Activated CD4-positive, CD25-positive, alpha-beta regulatory T cell treated with anti-CD3 and anti-CD28 coated beads, Interleukin-2, amount 50 U/mL, for 72 hours (primary cell): ENCODE data around the gene MBD2.
"Not testable (repeated sequence)": the region's sequence is repeated elsewhere in the genome, so short reads cannot be mapped to it uniquely, and the experiment has no call there.

Source experiments
- DNase-seq: peaks from one replicate; pipeline ENCODE4 v3.0.0; 2021

Gene MBD2

DNA sequence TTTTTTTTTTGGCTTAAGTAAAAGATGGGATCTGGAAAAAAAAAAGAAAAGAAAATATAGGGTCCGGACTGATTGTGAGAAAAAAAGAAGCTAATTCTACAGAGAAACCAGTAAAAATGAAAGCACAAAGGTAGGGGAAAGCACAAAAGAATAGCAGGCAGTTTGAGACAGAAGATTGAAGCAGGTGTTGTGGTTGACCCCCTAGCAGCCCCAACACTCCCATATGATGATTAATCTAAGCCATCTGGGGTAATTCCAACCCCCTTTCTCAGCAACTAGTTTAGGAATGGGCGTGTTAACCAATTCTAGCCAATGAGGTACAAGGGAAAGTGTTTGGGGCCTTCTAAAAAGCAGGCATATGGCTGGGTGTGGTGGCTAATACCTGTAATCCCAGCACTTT, 77.0 kb downstream of the MBD2 start:
- no peak for DNase-seq

DNA sequence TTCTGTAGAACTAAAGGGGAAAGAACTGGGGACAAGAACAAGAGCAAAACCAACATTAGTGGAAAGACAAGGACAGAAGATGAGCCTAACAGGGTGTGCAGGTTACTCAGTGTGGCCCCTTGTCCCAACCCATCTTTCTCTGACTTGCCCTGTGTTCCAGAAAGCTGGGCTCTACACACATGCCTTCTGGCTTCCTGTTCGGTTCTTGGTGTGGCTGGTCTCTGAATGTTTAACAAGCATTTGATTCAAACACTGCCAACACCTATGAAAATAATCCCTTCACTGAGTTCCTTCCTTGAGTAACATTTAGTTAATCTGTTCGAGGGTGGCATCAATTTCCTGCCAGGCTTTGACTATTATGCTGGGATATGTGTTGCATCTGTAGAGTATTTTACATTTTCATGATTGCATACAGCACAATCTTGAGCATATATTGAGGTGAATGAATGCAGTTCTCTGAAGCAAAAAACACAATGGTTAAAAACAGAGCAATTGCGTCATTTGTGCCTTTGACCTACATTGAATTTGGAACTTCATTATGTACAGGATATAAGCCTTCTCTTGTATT, 83.3 kb downstream of the MBD2 start:
- DNase-seq: no peak

DNA sequence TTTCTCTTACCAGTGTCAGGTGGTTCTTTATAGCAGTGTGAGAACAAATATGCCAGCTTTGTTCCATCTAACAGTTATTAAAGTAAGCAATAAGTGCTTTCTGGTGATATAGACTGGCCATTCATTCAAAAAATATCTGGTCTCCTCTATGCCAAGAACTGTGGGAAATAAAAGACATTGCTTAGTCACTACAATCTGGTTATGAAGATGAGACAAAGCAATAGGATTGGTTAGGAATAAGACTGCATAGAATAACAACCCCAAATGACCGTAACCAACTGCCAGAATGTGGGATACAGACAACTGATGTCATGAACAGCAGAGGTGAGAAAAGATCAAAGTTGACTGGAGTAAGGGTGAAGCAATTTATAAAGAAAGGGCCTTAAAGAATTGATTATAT, 83.8 kb downstream of the MBD2 start:
- no peak for DNase-seq

DNA sequence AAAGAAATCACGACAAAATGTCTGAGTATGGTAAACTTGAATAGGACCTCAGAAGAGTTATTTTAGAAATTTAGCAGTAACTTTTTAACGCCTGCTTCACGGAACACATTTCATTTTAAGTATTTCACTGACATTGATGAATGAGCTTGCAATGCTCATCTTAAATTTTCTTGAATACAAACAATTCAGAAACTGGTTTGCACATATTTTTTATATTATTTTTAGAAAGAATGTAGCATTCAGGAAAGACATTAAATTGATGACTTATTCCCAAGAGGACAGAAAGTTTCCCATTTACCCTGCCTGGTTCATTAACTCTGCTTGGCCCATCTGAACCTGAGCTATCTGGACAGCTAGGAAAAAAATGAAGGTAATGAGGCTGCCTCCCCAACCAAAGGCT, 89.3 kb downstream of the MBD2 start:
- DNase-seq: no peak

DNA sequence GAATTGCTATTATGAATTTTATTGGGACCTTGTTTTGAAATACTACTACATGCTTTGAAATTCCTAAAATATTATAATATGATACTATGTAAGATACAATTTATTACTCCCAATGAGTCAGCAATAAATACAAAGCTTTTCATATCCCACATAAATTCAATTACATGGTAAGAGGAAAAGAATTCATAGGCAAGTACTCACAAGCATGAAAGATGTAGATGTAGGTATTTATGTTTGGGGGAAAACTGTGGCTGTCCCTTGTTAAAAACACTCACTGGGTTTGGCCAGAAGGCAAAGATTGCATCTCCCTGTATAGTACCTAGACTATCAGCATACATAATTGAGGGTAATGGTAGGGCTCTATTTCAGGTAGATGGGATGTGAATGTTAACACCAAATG, 90.4 kb downstream of the MBD2 start:
- DNase-seq: no peak

DNA sequence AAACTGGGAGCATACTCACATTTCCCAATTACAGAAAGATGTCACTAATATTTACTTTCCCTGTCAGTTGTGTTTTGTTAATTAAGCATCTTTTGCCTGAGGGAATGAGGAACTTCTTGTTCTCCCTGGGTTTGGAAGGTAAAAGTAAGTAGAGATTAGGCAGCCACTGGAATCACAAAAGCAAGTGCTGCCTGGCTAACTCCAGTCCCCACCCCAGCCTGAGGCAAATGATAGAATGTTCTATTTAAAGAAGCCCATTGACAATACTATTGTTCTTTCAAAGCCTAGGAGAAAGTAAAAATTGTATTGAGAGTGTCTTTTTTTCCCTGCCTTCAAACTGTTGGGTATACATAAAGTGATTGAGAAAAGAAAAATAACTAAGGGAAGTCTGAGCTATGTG, 93.8 kb downstream of the MBD2 start:
- DNase-seq: no peak

DNA sequence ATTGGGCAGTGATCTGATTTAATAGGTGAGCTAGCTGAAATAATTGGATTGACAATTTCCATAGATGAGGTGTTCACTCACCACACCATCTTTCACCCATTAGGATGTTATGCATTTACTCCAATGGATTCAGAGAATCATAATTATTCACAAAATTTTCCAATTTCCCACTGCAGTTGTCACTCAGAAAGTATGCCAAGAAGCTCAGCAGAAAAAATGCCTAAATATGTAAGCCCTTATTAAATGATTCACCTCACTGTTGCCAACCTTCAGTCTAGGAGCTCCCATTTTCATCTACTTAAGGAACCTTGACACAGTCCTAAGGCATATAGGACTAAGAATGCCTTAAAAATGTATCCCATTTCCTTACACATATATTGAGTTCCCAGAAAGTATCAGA, 94.3 kb downstream of the MBD2 start:
- no peak for DNase-seq

DNA sequence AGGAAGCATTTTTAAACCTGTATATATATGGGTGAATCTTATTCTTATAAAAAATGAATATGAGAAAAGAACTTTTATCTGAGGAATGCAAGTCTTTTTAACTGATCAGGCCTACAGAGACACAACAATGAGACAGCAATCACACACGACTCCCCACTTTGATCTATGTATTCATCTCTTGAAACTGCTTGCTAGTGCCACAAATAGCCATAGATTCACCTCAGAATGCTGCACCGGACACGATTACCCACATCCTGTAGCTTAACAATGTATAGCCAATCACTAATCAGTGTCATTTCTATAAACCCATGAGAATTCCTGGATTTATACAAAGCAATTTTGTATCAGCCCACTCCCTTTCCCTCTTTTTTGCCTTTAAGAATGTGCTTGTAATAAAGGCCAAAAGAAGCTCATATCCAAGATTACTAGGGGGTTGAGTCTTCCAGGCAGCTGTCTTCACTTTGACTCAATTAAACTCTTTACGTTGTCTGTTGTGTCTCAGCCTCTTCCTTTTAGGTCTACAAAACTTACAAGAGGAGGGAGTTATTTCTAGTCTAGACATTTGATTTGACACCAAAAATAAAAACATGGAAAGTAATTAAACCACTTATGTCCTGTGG, 94.9 kb downstream of the MBD2 start:
- no peak for DNase-seq

DNA sequence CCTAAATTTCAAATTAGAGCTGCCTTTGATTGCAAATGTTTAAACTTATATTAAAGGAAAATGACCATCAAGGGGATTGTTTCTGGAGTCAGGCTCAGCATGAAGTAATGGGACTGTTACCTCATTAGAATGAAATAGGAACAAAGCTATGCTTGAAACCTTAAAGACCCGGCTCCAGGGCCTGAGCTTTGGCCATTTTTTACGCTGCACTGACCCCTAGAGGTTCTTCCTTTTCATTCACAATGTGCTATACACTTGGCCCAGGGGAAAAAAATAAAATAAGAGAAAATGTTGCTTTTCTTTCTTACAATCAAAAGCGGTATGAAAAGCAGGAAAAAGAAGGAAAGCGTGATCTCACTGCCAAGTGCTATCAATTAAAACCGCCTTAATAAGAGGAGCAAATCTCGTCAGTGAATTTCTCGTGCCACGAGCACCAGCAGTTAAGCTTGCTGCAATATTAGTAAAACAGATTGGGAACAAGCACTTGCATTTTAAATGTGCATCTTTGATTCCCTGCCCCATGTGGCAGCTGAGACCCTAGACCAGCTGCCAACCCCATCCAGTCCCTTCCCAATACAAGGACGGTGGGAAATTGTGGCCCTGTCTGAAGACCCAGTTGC, 96.6 kb downstream of the MBD2 start:
- DNase-seq: no peak

DNA sequence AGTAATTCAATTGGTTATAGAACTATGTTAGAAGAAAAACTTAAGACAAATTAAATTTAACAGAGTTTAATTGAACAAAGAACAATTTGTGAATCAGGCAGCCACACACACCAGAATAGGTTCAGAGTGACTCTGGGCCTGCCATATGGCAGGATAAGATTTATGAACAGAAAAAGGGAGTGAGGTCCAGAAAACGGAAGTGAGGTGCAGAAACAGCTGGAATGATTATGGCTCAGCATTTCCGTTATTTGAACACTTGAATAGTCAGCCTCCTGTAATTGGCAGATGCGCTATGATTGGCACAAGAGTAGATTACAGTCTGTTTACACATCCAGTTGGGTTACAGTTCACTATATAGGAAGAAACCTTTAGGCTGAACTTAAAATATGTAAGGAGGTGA, 99.0 kb downstream of the MBD2 start:
- no peak for DNase-seq

DNA sequence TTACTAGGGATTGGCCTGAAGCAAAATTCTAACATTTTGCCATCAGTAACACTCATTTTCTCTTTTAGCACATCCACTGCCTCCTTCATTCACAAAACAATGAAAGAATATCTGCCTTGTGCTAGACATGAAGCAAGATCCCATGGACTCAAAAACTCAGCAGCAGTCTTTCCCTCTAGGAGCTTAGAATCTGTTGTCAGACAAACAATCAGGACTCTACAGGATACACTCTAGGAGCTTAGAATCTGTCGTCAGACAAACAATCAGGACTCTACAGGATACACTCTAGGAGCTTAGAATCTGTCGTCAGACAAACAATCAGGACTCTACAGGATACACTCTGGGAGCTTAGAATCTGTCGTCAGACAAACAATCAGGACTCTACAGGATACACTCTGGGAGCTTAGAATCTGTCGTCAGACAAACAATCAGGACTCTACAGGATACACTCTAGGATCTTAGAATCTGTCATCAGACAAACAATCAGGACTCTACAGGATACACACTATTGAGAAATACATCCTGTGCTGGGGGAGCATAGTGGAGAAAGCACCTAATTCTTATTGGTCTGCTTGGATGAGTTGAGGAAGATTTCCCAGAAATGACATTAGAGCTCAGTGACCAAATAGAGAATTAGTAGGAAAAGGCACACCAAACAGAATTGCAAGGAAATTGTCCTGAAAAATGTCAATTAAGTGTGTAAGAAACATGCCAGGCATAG, 100.6 kb downstream of the MBD2 start:
- DNase-seq: not testable (repeated sequence)

DNA sequence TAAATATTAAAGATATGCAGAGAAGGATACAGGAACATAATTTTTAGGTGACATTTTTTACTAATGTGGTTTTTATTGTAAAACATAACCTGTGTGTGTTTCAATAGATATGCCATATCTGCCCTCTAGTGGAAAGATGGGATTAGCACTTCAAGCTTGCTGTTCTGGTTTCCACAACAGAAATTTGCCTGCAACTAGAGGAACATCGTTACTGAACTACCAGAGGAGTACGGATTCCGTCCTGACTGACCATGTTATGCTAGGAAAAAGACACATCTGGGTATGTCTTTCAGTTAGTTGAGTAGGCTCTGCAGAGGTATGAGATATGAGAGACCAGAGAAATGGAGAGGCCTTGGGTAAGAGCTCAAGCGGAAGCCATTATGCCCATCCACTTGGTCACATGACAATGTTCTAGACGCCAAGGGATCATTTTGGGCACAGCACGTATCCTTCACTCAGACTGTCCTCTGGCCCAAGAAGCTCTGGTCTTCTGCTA, 104.9 kb downstream of the MBD2 start:
- no peak for DNase-seq

DNA sequence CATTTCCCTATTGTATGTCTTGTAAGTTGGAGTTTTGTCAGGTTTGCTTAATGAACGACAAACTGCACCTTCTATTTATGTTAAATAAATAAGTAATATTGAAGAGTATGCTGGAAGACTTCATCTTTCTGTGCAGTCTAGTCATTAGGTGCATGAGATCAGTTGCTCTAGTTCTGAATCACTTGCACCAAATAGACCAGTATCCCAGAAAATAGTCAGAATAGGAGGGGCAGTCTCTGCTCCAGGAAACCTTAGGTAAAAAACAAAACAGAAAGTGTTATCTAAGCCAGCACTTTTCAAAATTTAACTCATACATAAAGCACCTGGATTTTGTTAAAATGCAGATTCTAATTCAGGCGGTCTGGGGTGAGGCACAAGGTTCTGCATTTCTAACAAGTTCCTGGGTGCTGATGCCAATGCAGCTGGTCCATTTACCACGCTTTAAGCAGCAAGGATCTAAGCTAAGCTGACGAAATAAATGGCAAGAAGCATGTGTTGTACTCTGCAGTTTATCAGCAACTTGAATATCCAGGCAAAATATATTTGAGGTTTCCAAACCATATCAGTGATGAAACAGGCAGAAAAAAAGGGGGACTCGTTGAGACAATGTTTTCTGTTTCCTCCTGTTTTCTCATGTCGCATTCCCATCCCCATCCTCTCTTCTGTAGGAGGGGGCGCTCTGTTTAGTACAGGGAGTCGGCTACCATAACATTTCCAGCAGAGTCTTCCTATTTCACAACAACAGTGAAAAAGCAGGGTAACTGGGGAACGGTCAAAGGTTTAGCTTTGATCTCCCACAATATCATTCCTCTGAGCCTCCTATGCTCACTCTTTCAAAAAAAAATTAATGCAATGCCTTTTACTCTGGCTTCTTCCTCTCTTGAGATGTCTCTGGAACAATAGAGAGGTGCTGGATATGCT, 106.4 kb downstream of the MBD2 start:
- no peak for DNase-seq

DNA sequence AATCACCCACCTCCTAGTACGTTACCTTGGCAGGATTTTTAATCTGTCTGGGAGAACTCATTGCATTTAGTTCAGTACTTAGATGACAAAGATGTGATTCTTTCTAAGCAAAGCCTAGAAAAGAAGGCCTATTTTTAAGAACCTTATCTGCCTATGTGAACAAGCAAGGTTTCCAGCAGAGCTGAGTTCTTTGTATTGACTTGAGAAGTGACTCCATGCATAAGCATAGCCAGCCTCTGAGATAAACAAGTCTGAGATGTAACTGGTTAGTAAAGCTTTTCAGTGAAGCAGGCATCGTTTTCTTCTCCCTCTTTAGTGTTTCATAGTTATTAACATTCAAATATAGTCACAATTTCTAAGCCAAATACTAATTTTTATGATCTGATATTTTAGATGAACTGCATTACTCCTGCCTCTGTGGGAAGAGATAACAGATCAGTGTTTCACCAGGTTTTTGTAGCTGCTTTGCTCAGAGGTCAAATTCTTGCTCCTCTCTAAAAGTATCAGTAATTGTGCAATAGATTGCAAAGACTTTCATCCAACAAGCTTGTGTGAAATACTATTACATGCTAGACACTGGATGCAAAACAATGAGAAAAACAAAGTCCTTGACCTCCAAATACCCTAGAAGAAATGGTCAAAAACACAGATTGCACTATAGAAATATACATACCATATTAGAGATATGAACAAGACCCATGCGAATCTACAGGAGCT, 107.8 kb downstream of the MBD2 start:
- DNase-seq: no peak

DNA sequence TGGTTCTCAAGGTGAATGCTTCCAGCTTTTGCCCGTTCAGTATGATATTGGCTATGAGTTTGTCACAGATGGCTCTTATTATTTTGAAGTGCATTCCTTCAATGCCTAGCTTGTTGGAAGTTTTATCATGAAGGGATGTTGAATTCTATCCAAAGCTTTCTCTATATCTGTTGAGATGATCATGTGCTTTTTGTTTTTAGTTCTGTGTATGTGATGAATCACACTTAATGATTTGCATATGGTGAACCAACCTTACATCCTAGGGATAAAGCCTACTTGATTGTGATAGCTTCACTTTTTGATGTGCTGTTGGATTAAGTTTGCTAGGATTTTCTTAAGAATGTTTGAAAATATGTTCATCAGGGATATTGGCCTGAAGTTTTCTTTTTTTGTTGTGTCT, 112.1 kb downstream of the MBD2 start:
- no peak for DNase-seq

DNA sequence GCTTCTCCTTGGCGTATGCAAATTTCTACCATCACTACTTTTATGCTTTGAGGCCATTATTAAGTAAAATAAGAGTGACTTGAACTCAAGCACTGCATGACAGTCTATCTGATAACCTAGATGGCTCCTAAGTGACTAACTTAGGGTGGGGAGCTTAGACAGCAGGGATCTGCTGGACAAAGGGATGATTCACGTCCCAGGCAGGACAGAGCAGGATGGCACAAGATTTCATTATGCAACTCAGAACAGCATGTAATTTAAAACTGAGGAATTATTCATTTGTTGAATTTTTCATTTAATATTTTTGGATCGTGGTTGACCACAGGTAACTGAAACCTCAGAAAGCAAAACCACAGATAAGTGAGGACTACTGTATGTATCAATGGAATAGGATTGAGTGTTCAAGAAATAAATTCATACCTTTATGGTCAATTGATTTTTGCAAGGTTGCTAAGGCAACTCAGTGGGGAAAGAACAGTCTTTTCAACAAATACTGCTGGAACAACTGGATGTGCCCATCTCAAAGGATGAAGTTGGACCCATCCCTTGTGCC, 115.3 kb downstream of the MBD2 start:
- DNase-seq: no peak

DNA sequence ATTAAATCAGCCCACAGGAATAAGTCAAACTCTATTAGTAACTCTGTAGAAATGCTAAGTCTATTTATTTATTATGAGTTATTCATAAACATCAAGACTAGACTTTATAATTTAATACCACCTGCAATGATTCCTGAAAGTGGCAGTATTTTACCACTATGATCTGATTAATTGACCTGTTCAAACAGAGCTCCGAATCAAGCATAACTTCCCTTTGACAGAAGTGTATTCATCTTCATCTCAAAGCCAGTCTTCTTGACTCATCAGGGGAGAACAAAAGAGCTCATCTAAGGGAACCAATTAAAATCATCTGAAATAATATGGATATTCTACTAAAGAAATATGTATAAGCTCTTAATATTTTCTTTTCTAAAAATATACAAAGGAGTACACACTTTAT, 122.3 kb downstream of the MBD2 start:
- DNase-seq: no peak
